ENCODE data around the gene SLC44A1.

The SLC44A1 gene

DNA sequence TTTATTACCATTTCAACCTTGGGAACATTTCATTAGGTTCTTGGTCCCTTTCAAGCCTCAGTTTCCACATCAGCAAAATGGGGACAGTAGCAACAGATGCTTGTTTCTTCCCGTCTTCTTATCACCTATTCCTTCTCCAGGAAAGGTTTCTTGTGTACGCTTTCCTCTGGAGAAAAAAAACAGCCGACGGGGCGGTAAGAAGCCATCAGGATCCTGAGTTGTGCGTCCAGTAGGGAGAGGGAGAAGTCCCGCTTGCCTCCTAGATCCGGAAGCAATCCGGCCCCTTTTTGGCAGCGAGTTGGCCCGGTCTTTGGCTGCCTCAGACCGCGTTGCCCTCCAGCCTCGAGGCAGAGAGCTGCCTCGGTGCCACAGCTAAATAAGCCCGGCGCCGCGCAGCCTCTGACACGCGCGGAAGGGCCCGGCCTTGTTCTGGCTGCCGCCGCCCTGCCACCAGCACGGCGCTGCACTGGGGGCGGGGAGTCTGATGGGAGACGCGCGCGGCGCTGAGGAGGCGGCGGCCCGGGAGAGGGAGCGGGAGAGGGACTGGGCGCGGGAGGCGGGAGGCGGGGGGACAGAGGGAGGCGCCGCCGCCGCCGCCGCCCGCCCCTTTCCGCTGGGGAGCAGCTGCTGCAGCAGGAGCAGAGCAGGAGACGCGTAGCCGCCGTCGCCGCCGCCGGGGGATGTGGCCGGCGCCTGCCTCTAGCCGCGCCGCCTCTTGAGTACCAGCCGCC, at the start of gene SLC44A1:
SLC44A1 (plus strand) TSS at position 649 of the 731 bp plus-strand sequence. CDS start 218 bp downstream, outside the sequence.
- H3K27ac ChIP-seq (ENCODE audit: low read length): peak within 1 kb of the TSS; percentile 84
- no peaks in the 10 kb centered on the region for H3K9me3 ChIP-seq (ENCODE audit: insufficient read depth, low read depth, low read length)
- H3K4me1 ChIP-seq (ENCODE audit: insufficient read depth, low read length): peaks cover 61% of the 10 kb centered on the region
- peak within 1 kb of the TSS; percentile 84 for H3K4me3 ChIP-seq (ENCODE audit: low read length)
- H3K27me3 ChIP-seq (ENCODE audit: insufficient read depth, low read length): peaks cover 3% of the 10 kb centered on the region; the same call in 1 of the 2 replicates
- H3K9ac ChIP-seq (ENCODE audit: low read depth, low read length): peak within 1 kb of the TSS; percentile 92
- no peaks in the 10 kb centered on the region for H3K36me3 ChIP-seq (ENCODE audit: insufficient read depth, low read depth, low read length)

- Histone ChIP-seq H3K27me3 (ENCODE audit: insufficient read depth, low read length) (no peaks in the 10 kb centered on the region), H3K9ac (ENCODE audit: low read depth, low read length) (no peak overlapping the region), H3K36me3 (ENCODE audit: insufficient read depth, low read depth, low read length) (no peaks in the 10 kb centered on the region), H3K27ac (ENCODE audit: low read length) (no peak overlapping the region), H3K4me3 (ENCODE audit: low read length) (no peak overlapping the region), H3K9me3 (ENCODE audit: insufficient read depth, low read depth, low read length) (no peaks in the 10 kb centered on the region), H3K4me1 (ENCODE audit: insufficient read depth, low read length) (no peaks in the 10 kb centered on the region)
Measured at GRCh38 chr9:105195259-105195658, 49.2 kb upstream of the SLC44A1 start.

- Histone ChIP-seq H3K27ac (ENCODE audit: low read length) (no peak overlapping the region), H3K9me3 (ENCODE audit: insufficient read depth, low read depth, low read length) (no peaks in the 10 kb centered on the region), H3K27me3 (ENCODE audit: insufficient read depth, low read length) (no peaks in the 10 kb centered on the region), H3K4me1 (ENCODE audit: insufficient read depth, low read length) (no peaks in the 10 kb centered on the region), H3K9ac (ENCODE audit: low read depth, low read length) (no peak overlapping the region), H3K4me3 (ENCODE audit: low read length) (no peak overlapping the region), H3K36me3 (ENCODE audit: insufficient read depth, low read depth, low read length) (no peaks in the 10 kb centered on the region)
Measured at GRCh38 chr9:105198023-105198422, 46.4 kb upstream of the SLC44A1 start.

- no peaks in the 10 kb centered on the region for H3K9me3 ChIP-seq (ENCODE audit: insufficient read depth, low read depth, low read length)
- H3K9ac ChIP-seq (ENCODE audit: low read depth, low read length): no peak overlapping the region
- H3K27ac ChIP-seq (ENCODE audit: low read length): no peak overlapping the region
- H3K4me1 ChIP-seq (ENCODE audit: insufficient read depth, low read length): no peaks in the 10 kb centered on the region
- H3K4me3 ChIP-seq (ENCODE audit: low read length): no peak overlapping the region
- H3K27me3 ChIP-seq (ENCODE audit: insufficient read depth, low read length): no peaks in the 10 kb centered on the region
- H3K36me3 ChIP-seq (ENCODE audit: insufficient read depth, low read depth, low read length): no peaks in the 10 kb centered on the region
Measured at GRCh38 chr9:105198865-105199264, 45.6 kb upstream of the SLC44A1 start.

DNA sequence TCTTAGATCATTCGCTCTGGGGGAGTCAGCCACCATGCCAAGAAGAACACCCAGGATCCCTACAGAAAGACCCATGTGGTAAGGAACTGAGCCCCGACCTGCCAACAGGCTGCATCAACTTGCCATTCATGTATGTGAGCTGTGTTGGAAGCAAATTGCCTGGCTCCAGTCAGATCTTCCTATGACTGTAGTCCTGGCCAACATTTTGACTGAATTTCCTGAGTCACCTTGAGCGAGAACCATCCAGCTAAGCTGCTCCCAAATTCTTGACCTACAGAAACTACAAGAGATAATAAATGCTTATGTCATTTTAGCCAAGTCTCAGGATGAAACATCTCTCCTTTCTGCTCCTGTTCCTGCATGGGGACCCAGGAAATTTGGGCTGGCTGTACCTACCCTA, 40.0 kb upstream of the SLC44A1 start:
- no peak overlapping the region for H3K27ac ChIP-seq (ENCODE audit: low read length)
- no peak overlapping the region for H3K9ac ChIP-seq (ENCODE audit: low read depth, low read length)
- H3K4me1 ChIP-seq (ENCODE audit: insufficient read depth, low read length): no peaks in the 10 kb centered on the region
- H3K36me3 ChIP-seq (ENCODE audit: insufficient read depth, low read depth, low read length): no peaks in the 10 kb centered on the region
- H3K9me3 ChIP-seq (ENCODE audit: insufficient read depth, low read depth, low read length): no peaks in the 10 kb centered on the region
- H3K27me3 ChIP-seq (ENCODE audit: insufficient read depth, low read length): no peaks in the 10 kb centered on the region
- no peak overlapping the region for H3K4me3 ChIP-seq (ENCODE audit: low read length)

GRCh38 chr9:105205787-105206495, 38.5 kb upstream of the SLC44A1 start:
- Histone ChIP-seq H3K27ac (ENCODE audit: low read length) (no peak overlapping the region), H3K27me3 (ENCODE audit: insufficient read depth, low read length) (no peaks in the 10 kb centered on the region), H3K36me3 (ENCODE audit: insufficient read depth, low read depth, low read length) (no peaks in the 10 kb centered on the region), H3K9ac (ENCODE audit: low read depth, low read length) (no peak overlapping the region), H3K4me3 (ENCODE audit: low read length) (no peak overlapping the region), H3K9me3 (ENCODE audit: insufficient read depth, low read depth, low read length) (no peaks in the 10 kb centered on the region), H3K4me1 (ENCODE audit: insufficient read depth, low read length) (no peaks in the 10 kb centered on the region)

GRCh38 chr9:105206496-105206820, 38.0 kb upstream of the SLC44A1 start:
- H3K36me3 ChIP-seq (ENCODE audit: insufficient read depth, low read depth, low read length): no peaks in the 10 kb centered on the region
- no peaks in the 10 kb centered on the region for H3K4me1 ChIP-seq (ENCODE audit: insufficient read depth, low read length)
- H3K9me3 ChIP-seq (ENCODE audit: insufficient read depth, low read depth, low read length): no peaks in the 10 kb centered on the region
- no peak overlapping the region for H3K4me3 ChIP-seq (ENCODE audit: low read length)
- H3K9ac ChIP-seq (ENCODE audit: low read depth, low read length): no peak overlapping the region
- no peak overlapping the region for H3K27ac ChIP-seq (ENCODE audit: low read length)
- H3K27me3 ChIP-seq (ENCODE audit: insufficient read depth, low read length): no peaks in the 10 kb centered on the region

- no peaks in the 10 kb centered on the region for H3K9me3 ChIP-seq (ENCODE audit: insufficient read depth, low read depth, low read length)
- no peaks in the 10 kb centered on the region for H3K27me3 ChIP-seq (ENCODE audit: insufficient read depth, low read length)
- H3K4me3 ChIP-seq (ENCODE audit: low read length): no peak overlapping the region
- H3K36me3 ChIP-seq (ENCODE audit: insufficient read depth, low read depth, low read length): no peaks in the 10 kb centered on the region
- no peak overlapping the region for H3K27ac ChIP-seq (ENCODE audit: low read length)
- H3K9ac ChIP-seq (ENCODE audit: low read depth, low read length): no peak overlapping the region
- H3K4me1 ChIP-seq (ENCODE audit: insufficient read depth, low read length): no peaks in the 10 kb centered on the region
Measured at GRCh38 chr9:105206821-105207699, 37.4 kb upstream of the SLC44A1 start.

GRCh38 chr9:105216440-105217178, 27.8 kb upstream of the SLC44A1 start:
- Histone ChIP-seq H3K9me3 (ENCODE audit: insufficient read depth, low read depth, low read length) (no peaks in the 10 kb centered on the region), H3K27me3 (ENCODE audit: insufficient read depth, low read length) (no peaks in the 10 kb centered on the region), H3K27ac (ENCODE audit: low read length) (no peak overlapping the region), H3K9ac (ENCODE audit: low read depth, low read length) (no peak overlapping the region), H3K36me3 (ENCODE audit: insufficient read depth, low read depth, low read length) (no peaks in the 10 kb centered on the region), H3K4me3 (ENCODE audit: low read length) (no peak overlapping the region), H3K4me1 (ENCODE audit: insufficient read depth, low read length) (no peaks in the 10 kb centered on the region)

DNA sequence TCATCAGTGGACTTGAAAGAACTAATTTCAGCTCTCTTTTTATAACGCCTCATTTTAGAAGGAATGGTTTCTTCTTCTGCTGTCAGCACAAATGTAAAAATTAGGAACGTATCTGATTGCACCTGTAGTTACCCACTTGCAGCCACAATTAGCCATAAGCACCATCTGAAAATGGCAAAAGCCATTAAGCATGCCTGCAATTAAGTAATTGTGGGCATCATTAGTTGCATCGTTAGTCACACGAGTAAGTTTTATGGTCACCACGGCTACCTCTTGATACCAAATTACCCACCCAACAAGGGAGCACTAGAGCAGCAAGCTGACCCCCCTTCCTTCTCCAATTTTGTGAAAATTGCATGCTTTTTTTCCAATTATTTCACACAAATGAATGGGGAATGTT, 25.8 kb upstream of the SLC44A1 start:
- Histone ChIP-seq H3K27me3 (ENCODE audit: insufficient read depth, low read length) (no peaks in the 10 kb centered on the region), H3K4me3 (ENCODE audit: low read length) (no peak overlapping the region), H3K27ac (ENCODE audit: low read length) (no peak overlapping the region), H3K9ac (ENCODE audit: low read depth, low read length) (no peak overlapping the region), H3K4me1 (ENCODE audit: insufficient read depth, low read length) (no peaks in the 10 kb centered on the region), H3K36me3 (ENCODE audit: insufficient read depth, low read depth, low read length) (0 out of 2 replicates have a peak, but pooled peaks cover 6% of the 10 kb centered on the region), H3K9me3 (ENCODE audit: insufficient read depth, low read depth, low read length) (peaks cover 7% of the 10 kb centered on the region)

GRCh38 chr9:105219291-105219805, 25.1 kb upstream of the SLC44A1 start:
- Histone ChIP-seq H3K4me3 (ENCODE audit: low read length) (no peak overlapping the region), H3K9ac (ENCODE audit: low read depth, low read length) (no peak overlapping the region)

More at GRCh38 chr9:105219291-105219805, 25.1 kb upstream of the SLC44A1 start:
- Histone ChIP-seq H3K9me3 (ENCODE audit: insufficient read depth, low read depth, low read length) (peaks cover 14% of the 10 kb centered on the region), H3K4me1 (ENCODE audit: insufficient read depth, low read length) (no peaks in the 10 kb centered on the region), H3K27ac (ENCODE audit: low read length) (no peak overlapping the region), H3K27me3 (ENCODE audit: insufficient read depth, low read length) (no peaks in the 10 kb centered on the region), H3K36me3 (ENCODE audit: insufficient read depth, low read depth, low read length) (0 out of 2 replicates have a peak, but pooled peaks cover 6% of the 10 kb centered on the region)
